Peyer's patch (tissue), 4 donors: ENCODE results near the gene RFLNA. TPM values are rescaled to one million over a fixed set of nuclear protein-coding genes. Genes with fewer than 3 reads are reported as not detected.

Experiments
- DNase-seq, 3 donors: peaks; one replicate each; pipeline ENCODE4 v3.0.0-alpha.2; 2017 to 2019
- H3K27ac ChIP-seq, 4 donors: fragments of 200-600 bp; sonication (generic); one replicate each; pipeline ENCODE4 v1.5.1; 2016 to 2019
- H3K27me3 ChIP-seq, 2 donors: fragments of 200-600 bp; sonication (generic); one replicate each; pipeline ENCODE4 v1.5.1; 2019
- H3K36me3 ChIP-seq, 3 donors: fragments of 200-600 bp; sonication (generic); one replicate each; pipeline ENCODE4 v1.5.1; 2016 to 2019
- H3K4me1 ChIP-seq, 4 donors: fragments of 200-600 bp; sonication (generic); one replicate each; pipeline ENCODE4 v1.5.1; 2016 to 2019
- H3K4me3 ChIP-seq, 4 donors: fragments of 200-600 bp; sonication (generic); 1 replicate in 3 of 4; 2 replicates in 1 of 4; pipeline ENCODE4 v1.5.1; 2016 to 2019; ENCODE audit warnings: mild to moderate bottlenecking in 1 of 4
- H3K9me3 ChIP-seq, 4 donors: fragments of 200-600 bp; sonication (generic); one replicate each; pipeline ENCODE4 v1.5.1; 2016 to 2019; ENCODE audit warnings: mild to moderate bottlenecking in 1 of 4
- POLR2A ChIP-seq, 2 donors: fragments of 450-650 bp; IDR thresholded peaks; one replicate each; pipeline ENCODE4 v1.5.1; 2017; ENCODE audit warnings: antibody characterized with exemption in 2 of 2, mild to moderate bottlenecking in 2 of 2, moderate library complexity in 2 of 2
- total RNA-seq, 4 donors: library from RNA; depleted of rRNA; stranded (reverse); fragments of >200 nt; gene quantifications; one replicate each; pipeline ENCODE4 v1.1.0, GENCODE V29; 2016
- TF ChIP-seq, protein P1 (sequence below), 6 experiments: fragments of 450-650 bp in 4 of 6; fragments of 200-600 bp in 2 of 6; sonication (generic) in 1 of 6; IDR thresholded peaks; one replicate each; pipeline ENCODE4 v1.5.1; 2017 to 2019; ENCODE audit warnings: antibody characterized with exemption in 6 of 6, mild to moderate bottlenecking in 3 of 6, moderate library complexity in 1 of 6

Gene RFLNA
- total RNA-seq: 10 to 100 TPM in 3 of 4 donors, 1 to 10 TPM in 1; 8.3 to 25.7 (median 21.1) TPM

- H3K4me1 ChIP-seq: peaks cover 0 to 35% (median 0%) of the 10 kb centered on the region in 4 donors
- peak within 1 kb of the TSS; percentile 24 to 74 (median 46) for H3K4me3 ChIP-seq
- H3K9me3 ChIP-seq: no peaks in the 10 kb centered on the region
Observed at GRCh38 chr12:124294780-124295341, at the start of gene RFLNA. Gene RFLNA, plus strand, starts transcription at chr12:124295093. Its CDS starts 337 bp downstream, at chr12:124295430.

DNA sequence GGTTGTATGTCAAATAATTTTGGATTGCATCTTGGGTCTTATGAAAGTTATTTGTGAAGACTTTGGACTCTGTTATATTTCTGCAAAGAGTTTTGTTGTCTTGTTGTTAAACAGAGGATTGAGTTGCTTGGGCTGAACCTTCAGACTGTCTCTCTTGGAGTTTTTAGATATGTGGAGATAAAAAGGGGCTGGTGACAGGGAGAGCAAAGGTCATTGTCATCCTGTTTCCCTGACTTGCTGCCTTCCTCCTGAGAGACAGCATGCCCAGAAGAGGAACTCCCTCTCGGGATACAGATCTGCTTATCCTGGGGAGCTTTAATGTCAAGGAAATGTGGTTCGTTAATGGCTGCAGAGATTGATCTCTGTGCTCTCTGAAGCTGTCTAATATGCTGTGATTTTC is 47.6 kb upstream of the RFLNA start:
- DNase-seq: no peak
- H3K36me3 ChIP-seq: no peaks in the 10 kb centered on the region
- H3K27me3 ChIP-seq: no peaks in the 10 kb centered on the region
- H3K4me1 ChIP-seq: peaks cover 0 to 11% (median 0%) of the 10 kb centered on the region in 4 donors
- H3K27ac ChIP-seq: no peak overlapping the region
- no peak for TF ChIP-seq POLR2A (IDR thresholded peaks at IDR 0.05)
- TF ChIP-seq, protein P1, sequence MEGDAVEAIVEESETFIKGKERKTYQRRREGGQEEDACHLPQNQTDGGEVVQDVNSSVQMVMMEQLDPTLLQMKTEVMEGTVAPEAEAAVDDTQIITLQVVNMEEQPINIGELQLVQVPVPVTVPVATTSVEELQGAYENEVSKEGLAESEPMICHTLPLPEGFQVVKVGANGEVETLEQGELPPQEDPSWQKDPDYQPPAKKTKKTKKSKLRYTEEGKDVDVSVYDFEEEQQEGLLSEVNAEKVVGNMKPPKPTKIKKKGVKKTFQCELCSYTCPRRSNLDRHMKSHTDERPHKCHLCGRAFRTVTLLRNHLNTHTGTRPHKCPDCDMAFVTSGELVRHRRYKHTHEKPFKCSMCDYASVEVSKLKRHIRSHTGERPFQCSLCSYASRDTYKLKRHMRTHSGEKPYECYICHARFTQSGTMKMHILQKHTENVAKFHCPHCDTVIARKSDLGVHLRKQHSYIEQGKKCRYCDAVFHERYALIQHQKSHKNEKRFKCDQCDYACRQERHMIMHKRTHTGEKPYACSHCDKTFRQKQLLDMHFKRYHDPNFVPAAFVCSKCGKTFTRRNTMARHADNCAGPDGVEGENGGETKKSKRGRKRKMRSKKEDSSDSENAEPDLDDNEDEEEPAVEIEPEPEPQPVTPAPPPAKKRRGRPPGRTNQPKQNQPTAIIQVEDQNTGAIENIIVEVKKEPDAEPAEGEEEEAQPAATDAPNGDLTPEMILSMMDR (IDR thresholded peaks at IDR 0.05): no peak
- no peaks in the 10 kb centered on the region for H3K9me3 ChIP-seq
- H3K4me3 ChIP-seq: no peak overlapping the region

More at GRCh38 chr12:124294780-124295341, at the start of gene RFLNA:
- TF ChIP-seq POLR2A (IDR thresholded peaks at IDR 0.05): peak in 1 of 2 donors; percentile 41
- TF ChIP-seq, protein P1 (IDR thresholded peaks at IDR 0.05): peak in 1 of 6 experiments; percentile 25
- Histone ChIP-seq H3K36me3 (no peaks in the 10 kb centered on the region), H3K27ac (peak within 1 kb of the TSS in 3 of 4 donors; percentile 64 to 78 (median 73)), H3K27me3 (no peaks in the 10 kb centered on the region)
- DNase-seq: peak in 1 of 3 donors; percentile 74

DNA sequence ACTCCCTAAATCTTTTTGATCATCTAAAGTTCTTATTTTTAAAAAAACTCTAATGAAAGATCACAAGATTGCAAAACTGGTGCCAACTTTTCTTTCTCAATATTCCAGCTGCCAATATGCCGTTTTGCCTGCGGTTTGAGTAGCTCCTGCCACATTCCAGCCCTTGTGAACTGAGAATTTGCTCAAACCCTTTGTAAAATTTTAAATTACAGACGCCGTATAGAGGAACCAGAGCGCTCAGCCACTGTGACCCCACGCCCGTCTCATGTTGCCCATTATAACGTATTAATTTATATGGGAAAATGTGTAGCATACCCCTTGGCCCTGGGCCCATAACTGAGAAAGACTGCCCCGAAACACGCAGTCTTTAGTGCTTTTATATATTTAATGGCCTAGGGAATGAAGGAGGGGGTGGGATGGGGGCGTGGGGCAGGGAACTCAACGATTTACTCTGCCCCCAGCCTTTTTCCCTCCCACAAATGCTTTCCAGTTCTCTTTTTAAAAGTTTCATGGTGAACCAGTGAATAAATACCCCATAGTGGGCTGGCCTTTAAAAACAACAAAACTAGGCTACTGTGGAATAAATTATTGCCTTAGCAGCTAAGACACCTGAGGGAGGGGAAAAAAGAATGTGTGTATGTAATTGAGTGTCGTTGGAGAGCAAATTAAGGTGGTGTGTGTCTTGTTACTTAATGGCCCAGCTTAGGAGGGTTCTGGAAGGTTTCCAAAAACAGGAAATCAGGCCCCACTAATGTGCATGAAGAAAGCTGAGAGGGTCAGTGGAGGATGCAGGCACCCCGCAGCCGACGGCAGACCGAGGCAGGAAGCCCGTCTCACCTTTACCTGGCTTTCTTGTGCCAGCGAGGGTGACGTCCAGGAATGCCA is 45.7 kb upstream of the RFLNA start:
- H3K27ac ChIP-seq: no peak overlapping the region
- H3K36me3 ChIP-seq: no peaks in the 10 kb centered on the region
- H3K9me3 ChIP-seq: no peaks in the 10 kb centered on the region
- peaks cover 0 to 11% (median 0%) of the 10 kb centered on the region in 4 donors for H3K4me1 ChIP-seq
- no peak overlapping the region for H3K4me3 ChIP-seq
- no peak for DNase-seq
- H3K27me3 ChIP-seq: no peaks in the 10 kb centered on the region
- TF ChIP-seq POLR2A (IDR thresholded peaks at IDR 0.05): no peak
- TF ChIP-seq, protein P1 (IDR thresholded peaks at IDR 0.05): no peak

DNA sequence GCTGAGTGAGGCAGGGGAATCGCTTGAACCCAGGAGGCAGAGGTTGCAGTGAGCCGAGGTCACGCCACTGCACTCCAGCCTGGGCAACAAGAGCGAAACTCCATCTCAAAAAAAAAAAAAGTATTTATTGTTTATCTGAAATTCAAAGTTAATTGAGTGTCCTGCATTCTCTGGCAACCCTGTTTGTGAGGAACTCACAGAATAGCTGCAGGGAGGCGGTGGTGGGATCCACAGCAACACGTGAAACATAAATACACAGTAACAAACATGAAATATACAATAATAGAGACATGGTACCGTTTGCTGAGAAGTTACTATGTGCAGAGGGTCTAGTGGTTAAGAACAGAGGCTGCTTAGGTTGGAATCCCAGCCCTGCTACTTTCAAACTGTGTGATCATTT is 43.7 kb upstream of the RFLNA start:
- Histone ChIP-seq H3K4me3 (no peak overlapping the region), H3K27ac (no peak overlapping the region), H3K4me1 (peaks cover 0 to 4% (median 0%) of the 10 kb centered on the region in 4 donors), H3K27me3 (no peaks in the 10 kb centered on the region), H3K36me3 (no peaks in the 10 kb centered on the region), H3K9me3 (no peaks in the 10 kb centered on the region)
- TF ChIP-seq, protein P1 (IDR thresholded peaks at IDR 0.05): no peak
- TF ChIP-seq POLR2A (IDR thresholded peaks at IDR 0.05): no peak
- DNase-seq: no peak

GRCh38 chr12:124252964-124253363 is 41.9 kb upstream of the RFLNA start:
- TF ChIP-seq, protein P1 (IDR thresholded peaks at IDR 0.05): no peak
- TF ChIP-seq POLR2A (IDR thresholded peaks at IDR 0.05): no peak
- Histone ChIP-seq H3K36me3 (no peaks in the 10 kb centered on the region), H3K4me3 (no peak overlapping the region), H3K27me3 (no peaks in the 10 kb centered on the region), H3K4me1 (no peaks in the 10 kb centered on the region), H3K9me3 (no peaks in the 10 kb centered on the region), H3K27ac (no peak overlapping the region)
- DNase-seq: no peak
